ENCODE results near the gene DR1. TPM values are rescaled to one million over a fixed set of nuclear protein-coding genes. Genes with fewer than 3 reads are reported as not detected.

DR1 gene
- total RNA-seq, 2 experiments from 2014 or later: 100 to 104 TPM

- no peaks in the 10 kb centered on the region for H3K4me1 Mint-ChIP-seq
- H3K27ac Mint-ChIP-seq: no peak overlapping the region
- POLR2A ChIA-PET: interaction anchor here (1.3 to 1.4 kb wide), 2 partner anchors 11 to 16 kb away, joined by 3 to 4 read pairs; no protein-coding TSS in a partner anchor
- no peaks in the 10 kb centered on the region for H3K36me3 Mint-ChIP-seq (ENCODE audit: low read depth)
- no peaks in the 10 kb centered on the region for H3K27me3 Mint-ChIP-seq
- DNase-seq: no peak
- H3K4me3 Mint-ChIP-seq: no peak overlapping the region
- H3K9me3 Mint-ChIP-seq: no peaks in the 10 kb centered on the region
- CTCF ChIA-PET: interaction anchor here (0.6 to 3.0 kb wide), 2 partner anchors 20 to 97 kb away, joined by 4 to 11 read pairs; no protein-coding TSS in a partner anchor
Observed at GRCh38 chr1:93324486-93325464, 20.9 kb upstream of the DR1 start.

GRCh38 chr1:93328809-93329760 lies 16.6 kb upstream of the DR1 start:
- Mint-ChIP-seq H3K27ac (no peak overlapping the region), H3K9me3 (no peaks in the 10 kb centered on the region), H3K36me3 (ENCODE audit: low read depth) (peaks cover 3% of the 10 kb centered on the region), H3K4me3 (no peak overlapping the region), H3K4me1 (no peaks in the 10 kb centered on the region), H3K27me3 (no peaks in the 10 kb centered on the region)
- no peak for DNase-seq
- CTCF ChIA-PET: interaction anchor here (0.8 to 0.9 kb wide), 2 partner anchors 16 to 25 kb away, joined by 3 to 4 read pairs; no protein-coding TSS in a partner anchor
- POLR2A ChIA-PET: interaction anchor here (1.2 to 2.1 kb wide), 2 partner anchors 16 to 25 kb away, joined by 4 to 6 read pairs; partner anchors contain the start of gene DR1

GRCh38 chr1:93330196-93330595 lies 15.5 kb upstream of the DR1 start:
- no peak overlapping the region for H3K27ac Mint-ChIP-seq
- no peaks in the 10 kb centered on the region for H3K27me3 Mint-ChIP-seq
- ChIA-PET POLR2A (no interaction called here), CTCF (interaction anchor here (0.8 kb wide), 1 partner anchor 15 kb away, joined by 3 read pairs; no protein-coding TSS in a partner anchor)
- no peak overlapping the region for H3K4me3 Mint-ChIP-seq
- no peaks in the 10 kb centered on the region for H3K4me1 Mint-ChIP-seq
- peaks cover 3% of the 10 kb centered on the region for H3K36me3 Mint-ChIP-seq (ENCODE audit: low read depth)
- H3K9me3 Mint-ChIP-seq: no peaks in the 10 kb centered on the region
- no peak for DNase-seq

DNA sequence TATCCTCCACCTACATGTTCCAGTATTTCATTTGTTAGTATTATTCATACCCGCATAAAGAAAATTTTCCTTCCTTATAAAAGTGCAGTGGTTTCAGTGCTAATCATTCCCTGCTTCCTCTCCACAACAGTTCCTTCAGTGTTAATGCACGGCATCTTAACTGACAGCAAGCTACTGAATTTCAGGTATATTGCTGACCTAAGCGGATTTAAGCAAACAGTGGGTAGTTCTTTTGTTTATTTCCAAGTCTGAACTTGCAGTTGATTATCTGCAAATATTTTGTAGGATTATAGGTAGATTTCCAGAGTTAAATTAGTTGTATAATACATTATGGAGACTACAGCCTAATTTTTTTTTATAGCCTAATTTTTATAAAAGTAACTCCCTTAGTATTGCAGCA lies 15.1 kb upstream of the DR1 start:
- POLR2A ChIA-PET: interaction anchor here (1.6 kb wide), 1 partner anchor 15 kb away, joined by 6 read pairs; the partner anchor contains the start of gene DR1
- Mint-ChIP-seq H3K36me3 (ENCODE audit: low read depth) (peaks cover 3% of the 10 kb centered on the region), H3K4me3 (no peak overlapping the region), H3K27ac (no peak overlapping the region), H3K9me3 (no peaks in the 10 kb centered on the region), H3K27me3 (no peaks in the 10 kb centered on the region), H3K4me1 (no peaks in the 10 kb centered on the region)
- CTCF ChIA-PET: no interaction called here
- no peak for DNase-seq

DNA sequence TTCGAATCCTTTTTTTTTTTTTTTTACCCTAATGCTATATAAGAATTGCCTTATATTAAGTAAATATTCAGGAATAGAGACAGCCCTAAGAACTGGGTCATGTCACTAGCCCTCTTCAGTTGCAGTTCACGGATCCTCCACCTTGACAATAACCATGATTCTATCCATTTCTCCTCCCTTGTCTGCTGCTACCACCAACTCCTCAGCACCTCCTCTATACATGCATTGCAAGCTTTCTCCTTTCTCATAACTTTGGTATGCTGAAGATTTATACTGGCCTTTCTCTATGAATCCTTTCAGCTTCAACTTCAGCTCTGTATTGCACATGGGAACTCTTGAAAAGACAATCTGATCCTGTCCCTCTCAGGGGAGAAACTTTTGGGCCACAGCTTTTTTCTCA lies 14.3 kb upstream of the DR1 start:
- no peaks in the 10 kb centered on the region for H3K9me3 Mint-ChIP-seq
- H3K4me1 Mint-ChIP-seq: peaks cover 4% of the 10 kb centered on the region
- POLR2A ChIA-PET: interaction anchor here (1.6 kb wide), 1 partner anchor 14 kb away, joined by 6 read pairs; the partner anchor contains the start of gene DR1
- no peak overlapping the region for H3K27ac Mint-ChIP-seq
- H3K27me3 Mint-ChIP-seq: no peaks in the 10 kb centered on the region
- H3K36me3 Mint-ChIP-seq (ENCODE audit: low read depth): peaks cover 3% of the 10 kb centered on the region
- CTCF ChIA-PET: no interaction called here
- DNase-seq: no peak
- no peak overlapping the region for H3K4me3 Mint-ChIP-seq

- no peak overlapping the region for H3K4me3 Mint-ChIP-seq
- H3K36me3 Mint-ChIP-seq (ENCODE audit: low read depth): peaks cover 11% of the 10 kb centered on the region
- ChIA-PET POLR2A (no interaction called here), CTCF (no interaction called here)
- DNase-seq: no peak
- H3K4me1 Mint-ChIP-seq: peaks cover 9% of the 10 kb centered on the region
- H3K27ac Mint-ChIP-seq: no peak overlapping the region
- H3K9me3 Mint-ChIP-seq: no peaks in the 10 kb centered on the region
- H3K27me3 Mint-ChIP-seq: no peaks in the 10 kb centered on the region
Observed at GRCh38 chr1:93332368-93332767, 13.3 kb upstream of the DR1 start.

DNA sequence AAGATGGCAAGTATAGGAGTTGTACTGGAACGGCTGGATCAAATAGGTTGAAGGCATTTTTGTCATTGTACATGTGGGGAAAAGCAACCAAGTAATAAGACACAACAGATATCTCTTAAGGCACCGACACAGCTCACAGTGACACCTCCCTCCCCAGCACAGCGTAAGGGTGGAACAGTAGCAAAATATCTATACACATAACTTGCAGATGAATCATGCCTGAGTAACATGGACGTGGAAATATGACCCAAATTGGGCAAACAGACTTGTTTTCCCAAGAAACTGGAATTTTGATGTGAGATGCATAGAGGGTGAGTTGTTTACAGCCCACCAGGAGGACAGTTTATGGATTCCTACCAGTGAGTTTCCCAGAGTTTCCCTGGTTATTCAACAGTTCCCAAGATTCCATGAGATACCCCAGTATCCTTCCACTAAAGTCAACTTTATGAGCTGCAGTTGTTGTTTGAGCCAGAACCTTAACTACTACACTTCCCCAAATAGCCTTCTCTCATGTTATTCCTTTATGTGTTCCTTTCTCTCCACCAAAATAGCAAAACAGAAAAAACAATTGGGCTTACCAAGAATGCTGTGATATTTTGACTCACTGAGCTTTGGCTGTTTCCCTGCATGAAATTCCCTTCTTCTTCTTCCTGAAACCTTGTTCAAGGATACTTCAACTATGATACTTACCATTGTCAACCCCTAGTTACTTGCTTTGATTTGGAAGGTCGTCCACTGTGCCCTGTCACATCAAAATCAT lies 7.1 kb upstream of the DR1 start:
- Mint-ChIP-seq H3K27ac (no peak overlapping the region), H3K4me3 (no peak overlapping the region), H3K27me3 (no peaks in the 10 kb centered on the region), H3K9me3 (no peaks in the 10 kb centered on the region), H3K4me1 (peaks cover 11% of the 10 kb centered on the region), H3K36me3 (ENCODE audit: low read depth) (peaks cover 25% of the 10 kb centered on the region)
- CTCF ChIA-PET: interaction anchor here (0.7 to 4.3 kb wide), 2 partner anchors 34 to 848 kb away, joined by 3 to 19 read pairs; no protein-coding TSS in a partner anchor
- POLR2A ChIA-PET: interaction anchor here (4.1 kb wide), 1 partner anchor 7 kb away, joined by 44 read pairs; the partner anchor contains the start of gene DR1
- DNase-seq: no peak

GRCh38 chr1:93339171-93339697 lies 6.5 kb upstream of the DR1 start:
- H3K36me3 Mint-ChIP-seq (ENCODE audit: low read depth): peaks cover 25% of the 10 kb centered on the region
- DNase-seq: no peak
- H3K4me3 Mint-ChIP-seq: no peak overlapping the region
- peaks cover 11% of the 10 kb centered on the region for H3K4me1 Mint-ChIP-seq
- ChIA-PET CTCF (interaction anchor here (4.3 kb wide), 1 partner anchor 35 kb away, joined by 19 read pairs; no protein-coding TSS in a partner anchor), POLR2A (no interaction called here)
- no peaks in the 10 kb centered on the region for H3K9me3 Mint-ChIP-seq
- no peak overlapping the region for H3K27ac Mint-ChIP-seq
- H3K27me3 Mint-ChIP-seq: no peaks in the 10 kb centered on the region

DNA sequence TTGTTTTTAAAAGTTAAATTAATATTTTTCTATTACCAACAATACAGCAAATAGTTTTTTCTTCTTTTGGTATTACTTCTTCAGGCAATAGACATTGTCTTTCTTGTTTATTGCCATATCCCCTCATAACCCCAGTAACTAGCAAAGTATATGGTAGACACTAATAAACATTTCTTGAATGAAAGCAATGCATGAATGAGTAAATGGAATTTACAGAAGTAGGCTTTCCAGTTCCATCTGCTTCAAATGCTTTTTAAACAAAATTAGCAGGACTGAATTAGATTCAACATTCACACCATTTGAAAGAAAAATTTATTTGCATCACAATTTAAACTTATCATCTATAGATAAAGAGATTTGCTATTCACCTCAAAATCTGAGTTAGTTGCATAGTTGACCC lies 5.6 kb upstream of the DR1 start:
- Mint-ChIP-seq H3K27me3 (no peaks in the 10 kb centered on the region), H3K9me3 (no peaks in the 10 kb centered on the region), H3K4me1 (peaks cover 15% of the 10 kb centered on the region), H3K36me3 (ENCODE audit: low read depth) (peaks cover 25% of the 10 kb centered on the region), H3K4me3 (no peak overlapping the region), H3K27ac (no peak overlapping the region)
- ChIA-PET POLR2A (interaction anchor here (1.0 kb wide), 1 partner anchor 15 kb away, joined by 3 read pairs; no protein-coding TSS in a partner anchor), CTCF (interaction anchor here (4.3 kb wide), 1 partner anchor 36 kb away, joined by 19 read pairs; no protein-coding TSS in a partner anchor)
- no peak for DNase-seq

- no peaks in the 10 kb centered on the region for H3K27me3 Mint-ChIP-seq
- CTCF ChIA-PET: interaction anchor here (0.8 to 2.6 kb wide), 3 partner anchors 8 to 40 kb away, joined by 4 to 19 read pairs (median 4); no protein-coding TSS in a partner anchor
- no peak overlapping the region for H3K27ac Mint-ChIP-seq
- DNase-seq: no peak
- POLR2A ChIA-PET: interaction anchor here (0.8 to 2.7 kb wide), 15 partner anchors 8 to 560 kb away, joined by 3 to 51 read pairs (median 8); partner anchors contain the start of genes DIPK1A, MTF2 and RPL5
- H3K36me3 Mint-ChIP-seq (ENCODE audit: low read depth): peaks cover 27% of the 10 kb centered on the region
- no peaks in the 10 kb centered on the region for H3K9me3 Mint-ChIP-seq
- H3K4me3 Mint-ChIP-seq: no peak overlapping the region
- H3K4me1 Mint-ChIP-seq: peaks cover 14% of the 10 kb centered on the region
Observed at GRCh38 chr1:93344484-93344883, 1.2 kb upstream of the DR1 start.

DNA sequence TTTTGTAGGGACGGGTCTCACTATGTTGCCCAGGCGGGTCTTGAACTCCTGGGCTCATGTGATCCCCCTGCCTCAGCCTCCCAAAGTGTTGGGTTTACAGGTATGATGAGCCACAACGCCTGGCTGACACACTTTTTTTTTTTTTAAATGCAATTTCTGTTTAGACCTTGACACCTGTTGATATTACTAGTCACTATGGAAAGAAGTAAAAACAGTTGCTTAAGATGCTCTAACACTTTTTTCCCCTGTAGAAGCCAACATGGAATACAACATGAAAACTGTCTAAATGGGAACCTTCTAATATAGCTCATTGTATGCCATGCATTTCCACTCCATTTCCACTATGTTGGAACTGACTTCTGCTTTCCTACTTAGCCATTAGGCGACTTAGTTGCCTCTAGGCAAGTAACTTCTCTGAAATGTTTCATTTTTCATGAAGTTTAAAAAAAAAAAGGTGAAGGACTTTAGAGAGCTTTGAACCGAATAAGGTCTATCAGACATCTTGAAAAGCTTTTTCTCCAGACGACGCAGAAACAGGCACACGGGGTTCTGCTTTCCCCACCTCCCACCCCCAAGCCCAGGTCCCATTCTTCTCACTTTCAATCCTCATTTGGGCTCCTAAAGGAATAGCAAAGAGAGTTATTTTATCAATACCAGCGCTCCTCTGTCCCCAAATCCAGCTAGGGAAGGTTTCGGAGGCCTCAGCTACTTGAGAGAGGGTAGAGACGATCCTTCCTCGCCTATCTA lies 648 bp upstream of the DR1 start:
- DNase-seq: no peak
- ChIA-PET CTCF (interaction anchor here (0.5 to 2.6 kb wide), 6 partner anchors 9 to 501 kb away, joined by 3 to 19 read pairs (median 4); partner anchors contain the start of gene MTF2), POLR2A (interaction anchor here (0.6 to 2.7 kb wide), 30 partner anchors 9 to 673 kb away, joined by 3 to 51 read pairs (median 4); partner anchors contain the start of genes DIPK1A, DNTTIP2, MTF2 and RPL5)
- H3K27me3 Mint-ChIP-seq: no peaks in the 10 kb centered on the region
- H3K4me1 Mint-ChIP-seq: peaks cover 18% of the 10 kb centered on the region
- peaks cover 31% of the 10 kb centered on the region for H3K36me3 Mint-ChIP-seq (ENCODE audit: low read depth)
- no peaks in the 10 kb centered on the region for H3K9me3 Mint-ChIP-seq
- H3K27ac Mint-ChIP-seq: peak overlapping the region; percentile 97
- peak overlapping the region; percentile 99 for H3K4me3 Mint-ChIP-seq
